ENCODE results near the gene USP30.
A peak's percentile ranks its signal among the peaks of the same experiment; 100 is the strongest.

The USP30 gene

GRCh38 chr12:109099431-109100020 lies 47.1 kb downstream of the USP30 start:
- no peak for DNase-seq (ENCODE audit: extremely low read depth, low read depth)
- TF ChIP-seq, protein P1, sequence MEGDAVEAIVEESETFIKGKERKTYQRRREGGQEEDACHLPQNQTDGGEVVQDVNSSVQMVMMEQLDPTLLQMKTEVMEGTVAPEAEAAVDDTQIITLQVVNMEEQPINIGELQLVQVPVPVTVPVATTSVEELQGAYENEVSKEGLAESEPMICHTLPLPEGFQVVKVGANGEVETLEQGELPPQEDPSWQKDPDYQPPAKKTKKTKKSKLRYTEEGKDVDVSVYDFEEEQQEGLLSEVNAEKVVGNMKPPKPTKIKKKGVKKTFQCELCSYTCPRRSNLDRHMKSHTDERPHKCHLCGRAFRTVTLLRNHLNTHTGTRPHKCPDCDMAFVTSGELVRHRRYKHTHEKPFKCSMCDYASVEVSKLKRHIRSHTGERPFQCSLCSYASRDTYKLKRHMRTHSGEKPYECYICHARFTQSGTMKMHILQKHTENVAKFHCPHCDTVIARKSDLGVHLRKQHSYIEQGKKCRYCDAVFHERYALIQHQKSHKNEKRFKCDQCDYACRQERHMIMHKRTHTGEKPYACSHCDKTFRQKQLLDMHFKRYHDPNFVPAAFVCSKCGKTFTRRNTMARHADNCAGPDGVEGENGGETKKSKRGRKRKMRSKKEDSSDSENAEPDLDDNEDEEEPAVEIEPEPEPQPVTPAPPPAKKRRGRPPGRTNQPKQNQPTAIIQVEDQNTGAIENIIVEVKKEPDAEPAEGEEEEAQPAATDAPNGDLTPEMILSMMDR (IDR thresholded peaks at IDR 0.05; ENCODE audit: low read depth, low read length) = no peak

DNA sequence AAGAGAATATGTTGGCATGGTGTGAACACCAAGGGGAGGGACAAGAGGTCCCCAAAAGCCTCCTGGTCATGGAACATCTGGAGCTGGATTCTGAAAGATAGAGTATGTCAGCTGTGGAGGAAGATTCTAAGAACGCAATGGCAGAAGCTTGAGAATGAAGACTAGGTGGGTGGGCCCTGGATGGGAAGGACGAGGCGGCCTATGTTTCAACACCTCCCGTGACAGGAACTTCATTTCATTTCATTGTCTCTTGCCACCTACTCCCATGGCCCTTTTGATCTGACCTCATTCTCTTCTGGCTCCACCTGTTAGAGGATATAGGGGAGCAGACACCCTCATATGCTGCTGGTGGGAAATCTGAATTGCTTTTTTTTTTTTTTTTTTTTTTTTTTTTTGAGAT lies 48.4 kb downstream of the USP30 start:
- TF ChIP-seq, protein P1 (IDR thresholded peaks at IDR 0.05; ENCODE audit: low read depth, low read length) = no peak
- DNase-seq (ENCODE audit: extremely low read depth, low read depth) = no peak

DNA sequence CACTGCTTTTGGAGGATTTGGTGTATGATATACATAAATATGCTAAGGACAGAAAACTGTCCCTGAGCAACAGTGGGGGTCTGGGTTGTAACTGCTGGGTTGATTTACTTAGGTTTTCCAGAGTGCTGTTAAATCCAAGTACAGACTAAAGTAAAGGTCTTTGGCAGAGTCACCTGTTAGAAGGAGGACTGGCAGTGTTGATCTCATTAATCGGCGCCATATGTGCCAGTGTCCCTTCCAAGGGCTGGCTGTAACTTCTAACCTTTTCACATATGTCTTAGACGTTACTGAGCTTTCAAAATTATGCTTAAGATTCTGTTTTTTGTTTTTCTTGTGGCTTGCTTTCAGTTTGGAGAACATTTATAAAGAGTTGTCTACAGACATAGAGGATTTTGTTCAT lies 50.1 kb downstream of the USP30 start:
- no peak for DNase-seq (ENCODE audit: extremely low read depth, low read depth)
- TF ChIP-seq, protein P1 (IDR thresholded peaks at IDR 0.05; ENCODE audit: low read depth, low read length) = no peak

DNA sequence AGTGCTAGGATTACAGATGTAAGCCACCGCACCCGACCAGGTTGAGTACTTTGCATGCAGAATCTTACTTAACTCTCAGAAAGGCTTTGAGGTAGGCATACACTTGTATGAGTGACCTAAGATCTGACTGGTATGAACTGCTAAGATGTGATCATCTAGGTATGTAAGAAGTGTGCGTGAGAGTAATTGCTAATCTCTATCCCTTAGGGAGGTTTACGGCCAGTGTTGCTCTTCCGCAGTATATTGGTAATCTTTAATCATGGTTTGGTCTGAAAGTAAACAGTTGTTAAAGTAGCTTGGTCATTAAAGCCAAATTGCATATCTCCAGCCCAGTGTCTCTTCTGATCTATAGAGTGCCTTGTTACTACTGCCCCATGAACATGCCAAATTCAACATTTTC lies 52.8 kb downstream of the USP30 start:
- no peak for DNase-seq (ENCODE audit: extremely low read depth, low read depth)
- TF ChIP-seq, protein P1 (IDR thresholded peaks at IDR 0.05; ENCODE audit: low read depth, low read length) = no peak

GRCh38 chr12:109109746-109110350 lies 57.5 kb downstream of the USP30 start:
- TF ChIP-seq, protein P1 (IDR thresholded peaks at IDR 0.05; ENCODE audit: low read depth, low read length) = no peak
- no peak for DNase-seq (ENCODE audit: extremely low read depth, low read depth)

DNA sequence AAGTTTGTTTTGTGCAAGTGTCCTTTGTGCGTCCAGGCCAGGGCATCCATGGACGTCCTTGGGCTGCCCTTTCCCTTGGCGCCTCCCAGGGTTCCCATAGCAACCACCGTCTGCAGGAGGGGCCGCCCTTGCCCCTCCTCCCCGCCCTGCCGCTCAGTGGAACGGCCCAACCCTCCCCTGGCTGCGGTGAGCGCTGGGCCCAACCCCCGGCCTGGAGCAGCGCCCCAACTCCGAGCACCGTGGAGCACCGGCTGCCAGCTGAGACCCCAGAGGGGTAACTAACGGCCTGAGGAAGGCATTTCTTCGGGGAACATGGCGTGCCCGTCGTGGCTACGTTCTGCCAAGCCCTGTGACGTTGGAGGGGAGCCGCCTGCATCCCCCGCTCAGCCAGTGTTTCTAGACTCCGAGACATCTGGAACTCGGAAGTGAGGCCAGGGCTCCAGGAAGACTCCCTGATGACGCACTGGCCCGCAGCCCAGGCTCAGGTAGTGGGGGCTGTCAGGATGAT lies 58.7 kb downstream of the USP30 start:
- peak; percentile 59 for DNase-seq (ENCODE audit: extremely low read depth, low read depth)
- TF ChIP-seq, protein P1 (IDR thresholded peaks at IDR 0.05; ENCODE audit: low read depth, low read length) = no peak

- DNase-seq (ENCODE audit: extremely low read depth, low read depth) = no peak
- TF ChIP-seq, protein P1 (IDR thresholded peaks at IDR 0.05; ENCODE audit: low read depth, low read length) = no peak
Measured at GRCh38 chr12:109112720-109113465, 60.5 kb downstream of the USP30 start.
